Measurements from ENCODE around the gene TRIM31. TPM values are rescaled to one million over a fixed set of nuclear protein-coding genes. Genes with fewer than 3 reads are reported as not detected.

The TRIM31 gene
- total RNA-seq, 2 experiments from 2014 or later: not detected

GRCh38 chr6:30158475-30159040 lies 45.7 kb upstream of the TRIM31 start:
- POLR2A ChIA-PET: no interaction called here
- Histone ChIP-seq H2AFZ (ENCODE audit: low read length) (no peak overlapping the region), H3K9me3 (ENCODE audit: low read length) (no peaks in the 10 kb centered on the region), H3K79me2 (ENCODE audit: insufficient read depth, low read depth, low read length) (no peaks in the 10 kb centered on the region), H3K4me2 (ENCODE audit: low read length) (no peak overlapping the region), H4K20me1 (ENCODE audit: insufficient read depth, low read length) (no peaks in the 10 kb centered on the region), H3K27ac (ENCODE audit: low read depth, low read length, poor library complexity, severe bottlenecking) (no peak overlapping the region), H3K9me2 (ENCODE audit: insufficient read depth, low read length) (no peaks in the 10 kb centered on the region), H3K4me3 (ENCODE audit: low read depth, low read length, poor library complexity, severe bottlenecking) (no peak overlapping the region), H3K36me3 (ENCODE audit: insufficient read depth, low read length) (no peaks in the 10 kb centered on the region), H3K4me1 (ENCODE audit: insufficient read depth, low read length, poor library complexity, severe bottlenecking) (no peaks in the 10 kb centered on the region)
- no peak for DNase-seq (ENCODE audit: low spot score)
- TF ChIP-seq EZH2phosphoT487 (IDR thresholded peaks at IDR 0.05; ENCODE audit: borderline replicate concordance, low read depth, low read length): no peak
- no TSS peak for BruUV-seq (replicated peaks)
- intact Hi-C loops (cut with micrococcal nuclease; ENCODE audit: unreplicated experiment): no loop called here
- CTCF ChIA-PET (ENCODE audit: unreplicated experiment): no interaction called here

GRCh38 chr6:30157999-30158398 lies 45.1 kb upstream of the TRIM31 start:
- TF ChIP-seq CTCF (conservative IDR thresholded peaks at IDR 0.05; ENCODE audit: low read length): no peak
- no peak for TF ChIP-seq EZH2phosphoT487 (IDR thresholded peaks at IDR 0.05; ENCODE audit: borderline replicate concordance, low read depth, low read length)
- ChIA-PET POLR2A (no interaction called here), CTCF (ENCODE audit: unreplicated experiment) (no interaction called here)
- no peak overlapping the region for H3K4me2 ChIP-seq (ENCODE audit: low read length)
- DNase-seq (ENCODE audit: low spot score): no peak
- BruUV-seq (replicated peaks): no TSS peak
- no peak overlapping the region for H3K4me3 ChIP-seq (ENCODE audit: low read depth, low read length, poor library complexity, severe bottlenecking)
- H2AFZ ChIP-seq (ENCODE audit: low read length): no peak overlapping the region
- H3K27ac ChIP-seq (ENCODE audit: low read depth, low read length, poor library complexity, severe bottlenecking): no peak overlapping the region
- H3K4me1 ChIP-seq (ENCODE audit: insufficient read depth, low read length, poor library complexity, severe bottlenecking): no peaks in the 10 kb centered on the region
- H3K9me3 ChIP-seq (ENCODE audit: low read length): no peaks in the 10 kb centered on the region
- no peaks in the 10 kb centered on the region for H3K9me2 ChIP-seq (ENCODE audit: insufficient read depth, low read length)
- H3K79me2 ChIP-seq (ENCODE audit: insufficient read depth, low read depth, low read length): no peaks in the 10 kb centered on the region
- intact Hi-C loops (cut with micrococcal nuclease; ENCODE audit: unreplicated experiment): no loop called here
- H3K36me3 ChIP-seq (ENCODE audit: insufficient read depth, low read length): no peaks in the 10 kb centered on the region
- H4K20me1 ChIP-seq (ENCODE audit: insufficient read depth, low read length): no peaks in the 10 kb centered on the region

DNA sequence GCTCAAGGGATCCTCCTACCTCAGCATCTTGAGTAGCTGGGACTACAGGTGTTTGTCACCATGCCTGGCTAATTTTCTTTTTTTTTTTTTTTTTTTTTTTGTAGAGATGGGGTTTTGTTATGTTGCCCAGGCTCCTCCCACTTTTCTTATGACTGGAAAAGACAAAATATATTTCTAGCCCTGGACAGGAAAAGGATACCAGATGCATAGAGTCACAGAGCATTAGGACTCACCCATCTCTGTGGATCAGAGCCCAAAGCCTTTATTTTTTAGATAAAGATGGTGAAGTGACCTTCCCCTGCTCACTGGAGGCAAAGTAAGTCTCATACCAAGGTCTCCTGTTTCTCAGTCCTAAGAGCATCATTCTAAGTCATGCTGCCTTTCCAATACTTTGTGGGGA lies 44.7 kb upstream of the TRIM31 start:
- Histone ChIP-seq H3K79me2 (ENCODE audit: insufficient read depth, low read depth, low read length) (no peaks in the 10 kb centered on the region), H3K9me3 (ENCODE audit: low read length) (no peaks in the 10 kb centered on the region), H3K4me3 (ENCODE audit: low read depth, low read length, poor library complexity, severe bottlenecking) (no peak overlapping the region), H3K4me2 (ENCODE audit: low read length) (no peak overlapping the region), H3K36me3 (ENCODE audit: insufficient read depth, low read length) (no peaks in the 10 kb centered on the region), H3K4me1 (ENCODE audit: insufficient read depth, low read length, poor library complexity, severe bottlenecking) (no peaks in the 10 kb centered on the region), H2AFZ (ENCODE audit: low read length) (no peak overlapping the region), H3K9me2 (ENCODE audit: insufficient read depth, low read length) (no peaks in the 10 kb centered on the region), H3K27ac (ENCODE audit: low read depth, low read length, poor library complexity, severe bottlenecking) (no peak overlapping the region), H4K20me1 (ENCODE audit: insufficient read depth, low read length) (no peaks in the 10 kb centered on the region)
- TF ChIP-seq EZH2phosphoT487 (IDR thresholded peaks at IDR 0.05; ENCODE audit: borderline replicate concordance, low read depth, low read length) (no peak), CTCF (conservative IDR thresholded peaks at IDR 0.05; ENCODE audit: low read length) (no peak)
- BruUV-seq (replicated peaks): no TSS peak
- ChIA-PET CTCF (ENCODE audit: unreplicated experiment) (no interaction called here), POLR2A (no interaction called here)
- intact Hi-C loops (cut with micrococcal nuclease; ENCODE audit: unreplicated experiment): no loop called here
- no peak for DNase-seq (ENCODE audit: low spot score)

Measured in OCI-LY7 (cell line).